Heart left ventricle (tissue), 13 donors: ENCODE data around the gene TBCB.

Source experiments
- POLR2A ChIP-seq, 2 donors: fragments of 450-650 bp; IDR thresholded peaks; one replicate each; pipeline ENCODE4 v1.6.1; 2017; ENCODE audit warnings: antibody characterized with exemption in 2 of 2, mild to moderate bottlenecking in 2 of 2, moderate library complexity in 2 of 2
- TF ChIP-seq, protein P1 (sequence below), 12 donors: fragments of 200-600 bp; sonication (generic) in 4 of 12; IDR thresholded peaks; one replicate each; pipeline versions ENCODE4 v1.5.0 to v1.8.0; 2018 to 2022; ENCODE audit warnings: antibody characterized with exemption in 12 of 12, mild to moderate bottlenecking in 5 of 12
- donor health status: ischemic (EF 13 %, LVEDD 7.1; RV severe dilation, severe dysfunction).
- donor health status: DM: no; HTN: yes; CAD: no.
- donor health status: DM: no; HTN: no; CAD: no.
- donor health status: ischemic (EF 25% LVEDD 6.9; RV normal size, moderate dysfunction).
- donor health status: ischemic (EF 25% LVEDD 5.7; RV mildly dilated, moderate dysfunction).
- donor health status: ischemic (EF 35%, LVEDD 5.7; RV mildly dilated, moderate dysfunction).
- donor health status: nonischemic (EF 11% LVEDD 7.7; RV severe dilation, severe dysfunction).
- donor health status: DM: yes; HTN: yes; CAD: no.
- donor health status: PGD.
- donor health status: ischemic (EF 29% LVEDD 5.4; RV normal size, mild dysfunction).
- donor health status: nonischemic (EF 23%, LVEDD 6.1; RV moderate dilation, normal function).

- TF ChIP-seq POLR2A (IDR thresholded peaks at IDR 0.05): peak; percentile 78 to 80
- TF ChIP-seq, protein P1, sequence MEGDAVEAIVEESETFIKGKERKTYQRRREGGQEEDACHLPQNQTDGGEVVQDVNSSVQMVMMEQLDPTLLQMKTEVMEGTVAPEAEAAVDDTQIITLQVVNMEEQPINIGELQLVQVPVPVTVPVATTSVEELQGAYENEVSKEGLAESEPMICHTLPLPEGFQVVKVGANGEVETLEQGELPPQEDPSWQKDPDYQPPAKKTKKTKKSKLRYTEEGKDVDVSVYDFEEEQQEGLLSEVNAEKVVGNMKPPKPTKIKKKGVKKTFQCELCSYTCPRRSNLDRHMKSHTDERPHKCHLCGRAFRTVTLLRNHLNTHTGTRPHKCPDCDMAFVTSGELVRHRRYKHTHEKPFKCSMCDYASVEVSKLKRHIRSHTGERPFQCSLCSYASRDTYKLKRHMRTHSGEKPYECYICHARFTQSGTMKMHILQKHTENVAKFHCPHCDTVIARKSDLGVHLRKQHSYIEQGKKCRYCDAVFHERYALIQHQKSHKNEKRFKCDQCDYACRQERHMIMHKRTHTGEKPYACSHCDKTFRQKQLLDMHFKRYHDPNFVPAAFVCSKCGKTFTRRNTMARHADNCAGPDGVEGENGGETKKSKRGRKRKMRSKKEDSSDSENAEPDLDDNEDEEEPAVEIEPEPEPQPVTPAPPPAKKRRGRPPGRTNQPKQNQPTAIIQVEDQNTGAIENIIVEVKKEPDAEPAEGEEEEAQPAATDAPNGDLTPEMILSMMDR (IDR thresholded peaks at IDR 0.05): no peak
Observed at GRCh38 chr19:36152352-36153091, 37.3 kb downstream of the TBCB start, which contains the start of gene COX7A1.
